ENCODE data around the gene IGF2BP3. TPM values are rescaled to one million over a fixed set of nuclear protein-coding genes. Genes with fewer than 3 reads are reported as not detected.

Gene IGF2BP3
- total RNA-seq, 1 experiment from 2014 or later: 145 TPM

DNA sequence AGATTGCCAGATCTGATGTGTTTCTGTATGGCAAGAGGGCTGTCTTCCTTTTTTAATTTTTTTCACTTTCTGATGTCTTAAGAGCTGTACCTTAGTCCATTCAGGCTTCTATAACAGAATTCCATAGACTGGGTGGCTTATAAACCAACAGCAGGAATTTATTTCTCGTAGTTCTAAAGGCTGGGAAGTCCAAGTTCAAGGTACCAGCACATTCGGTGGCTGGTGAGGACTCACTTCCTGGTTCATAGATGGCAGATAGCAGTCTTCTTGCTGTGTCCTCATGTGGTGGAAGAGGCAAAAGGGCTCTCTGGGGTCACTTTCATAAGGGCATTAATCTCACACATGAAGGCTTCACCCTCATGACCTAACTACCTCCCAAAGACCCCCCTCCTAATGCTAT lies 202.9 kb downstream of the IGF2BP3 start:
- DNase-seq (ENCODE audit: low read depth): no peak

DNA sequence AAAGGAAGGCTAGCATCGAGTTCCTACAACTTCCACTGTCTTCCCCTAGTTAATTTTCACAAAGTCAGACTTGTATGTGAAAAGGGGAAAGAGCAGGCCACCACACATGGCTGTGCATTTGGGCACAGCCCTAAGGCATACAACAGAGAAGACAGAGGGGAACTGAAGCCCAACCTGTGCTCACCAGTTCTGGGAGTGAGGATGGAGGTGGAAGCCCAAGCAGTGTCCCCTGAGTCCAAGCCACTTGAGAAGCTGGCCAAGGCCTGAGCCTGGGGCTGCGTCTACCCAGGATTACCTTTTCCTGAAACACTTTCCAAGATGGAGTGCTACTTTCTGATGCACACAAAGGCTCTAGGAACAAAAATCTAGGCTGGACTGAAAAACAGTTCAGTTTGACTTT lies 203.4 kb downstream of the IGF2BP3 start:
- no peak for DNase-seq (ENCODE audit: low read depth)

DNA sequence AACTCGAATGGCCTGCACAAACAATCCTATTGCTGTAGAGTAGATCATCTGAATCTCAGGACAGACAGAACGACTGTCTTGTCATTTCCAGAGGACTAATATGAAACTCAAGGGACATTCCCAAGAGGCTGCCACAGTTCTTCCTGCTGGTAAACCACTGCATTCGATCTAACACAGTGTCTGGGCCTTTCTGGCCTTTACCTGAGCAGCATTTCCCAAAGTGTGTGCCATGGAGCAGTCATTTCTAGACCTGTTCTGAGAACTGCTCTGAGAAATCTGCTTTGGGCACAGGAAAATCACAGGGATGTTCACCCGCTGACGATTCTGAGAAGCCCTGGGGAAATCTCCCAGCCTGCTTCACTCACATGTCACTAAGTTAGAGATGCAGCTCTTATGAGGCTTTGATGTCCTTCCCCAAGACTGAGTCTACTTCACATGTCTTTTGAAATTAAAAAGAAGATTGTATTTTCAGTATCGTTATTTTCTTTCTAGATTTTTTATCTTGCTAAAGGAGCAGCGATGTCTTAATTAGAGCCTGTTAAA lies 205.3 kb downstream of the IGF2BP3 start:
- DNase-seq (ENCODE audit: low read depth): no peak

DNA sequence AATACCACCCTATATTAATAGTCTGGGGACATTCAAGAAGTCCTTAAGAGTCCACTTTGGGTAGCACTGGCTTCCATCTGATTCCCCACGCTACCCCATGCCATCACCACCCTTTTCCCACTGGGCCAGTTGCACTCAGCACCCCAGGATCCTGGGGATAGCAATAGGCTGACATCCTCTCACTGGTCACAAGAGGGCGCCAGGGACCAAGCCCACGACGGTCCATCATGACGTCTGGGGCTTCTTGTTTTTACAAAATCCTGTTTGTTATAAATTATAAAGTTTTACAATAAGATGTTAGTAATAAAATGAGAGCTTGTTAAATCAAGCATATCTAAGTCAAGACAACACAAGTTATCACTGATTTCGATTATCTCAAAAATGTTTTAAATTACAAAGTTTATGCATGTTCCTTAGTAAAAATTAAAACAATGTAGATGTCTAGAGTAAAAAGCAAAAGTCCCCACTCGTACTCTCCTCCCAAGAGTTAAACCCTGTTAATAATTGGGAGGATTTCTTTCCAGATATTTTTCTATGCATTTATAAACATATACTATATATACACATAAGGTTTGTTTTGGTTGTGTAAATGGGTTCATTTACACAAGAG lies 208.3 kb downstream of the IGF2BP3 start:
- peak; percentile 71 for DNase-seq (ENCODE audit: low read depth)

DNA sequence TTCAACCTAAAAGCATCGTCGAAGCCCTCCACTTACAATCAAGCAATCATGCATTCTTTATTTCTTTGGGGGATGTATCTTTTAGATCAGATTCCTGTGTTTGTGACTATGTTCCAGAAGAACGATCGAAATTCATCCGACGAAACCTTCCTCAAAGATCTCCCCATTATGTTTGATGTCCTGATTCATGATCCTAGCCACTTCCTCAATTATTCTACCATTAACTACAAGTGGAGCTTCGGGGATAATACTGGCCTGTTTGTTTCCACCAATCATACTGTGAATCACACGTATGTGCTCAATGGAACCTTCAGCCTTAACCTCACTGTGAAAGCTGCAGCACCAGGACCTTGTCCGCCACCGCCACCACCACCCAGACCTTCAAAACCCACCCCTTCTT lies 209.9 kb downstream of the IGF2BP3 start:
- peak; percentile 34 for DNase-seq (ENCODE audit: low read depth)

Other genes starting within 250 kb of the IGF2BP3 start
- 146 and 188 TPM in 2 replicates for gene GPNMB, start 223.7 kb downstream of the IGF2BP3 start, total RNA-seq (2014; rRNA removed; shearing (Covaris generic))
- gene MALSU1, start 171.2 kb downstream of the IGF2BP3 start, total RNA-seq (2014; rRNA removed; shearing (Covaris generic)): 99.5 and 135 TPM in 2 replicates
- 25.1 and 28.3 TPM in 2 replicates for gene TRA2A, start 61.5 kb upstream of the IGF2BP3 start, total RNA-seq (2014; rRNA removed; shearing (Covaris generic))
- gene CCDC126, start 126.9 kb upstream of the IGF2BP3 start, total RNA-seq (2014; rRNA removed; shearing (Covaris generic)): 14.4 and 27.6 TPM in 2 replicates
- 0.72 and 1.7 TPM in 2 replicates for gene FAM221A, start 209.7 kb upstream of the IGF2BP3 start, total RNA-seq (2014; rRNA removed; shearing (Covaris generic))
- gene STK31, start 239.7 kb upstream of the IGF2BP3 start, total RNA-seq (2014; rRNA removed; shearing (Covaris generic)): not detected in 2 replicates

Measured in RPMI7951 (cell line).